Measurements from ENCODE around the gene AUTS2. TPM values are rescaled to one million over a fixed set of nuclear protein-coding genes. Genes with fewer than 3 reads are reported as not detected.

AUTS2 gene
- total and polyA plus RNA-seq, 9 of the 15 experiments (the other 6 are each of a cell fraction or from before 2014, with no cell fraction given), result 0.58 TPM; not detected in 8

DNA sequence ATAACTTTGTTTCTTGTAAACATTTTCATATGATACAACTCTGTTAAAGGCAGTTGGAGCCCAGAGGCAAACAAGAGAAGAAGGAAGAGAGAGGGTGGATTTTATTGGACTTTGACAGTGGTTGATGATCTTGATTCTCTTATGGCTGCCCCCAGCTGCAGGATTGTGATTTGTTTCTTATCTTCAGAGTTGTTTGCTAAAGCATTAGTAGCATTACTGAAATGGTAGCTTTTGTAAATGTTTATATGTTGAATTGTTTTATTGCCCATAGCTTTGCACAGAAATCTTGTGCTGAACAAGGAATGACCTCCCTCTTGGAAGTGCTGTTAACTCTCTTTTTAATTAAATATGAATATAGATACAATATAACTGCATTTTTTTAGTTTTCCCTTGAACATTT lies 309.4 kb downstream of the AUTS2 start:
- H3K79me2 ChIP-seq (ENCODE audit: control insufficient read depth, insufficient read depth, low read length), result no peaks in the 10 kb centered on the region
- no peaks in the 10 kb centered on the region for H4K20me1 ChIP-seq (replicated peaks; ENCODE audit: control insufficient read depth, insufficient read depth, low read length)
- no peaks in the 10 kb centered on the region for H3K36me3 ChIP-seq (ENCODE audit: control insufficient read depth, insufficient read depth, low read length)
- no peak overlapping the region for H3K27ac ChIP-seq (ENCODE audit: extremely low read depth, low read depth, low read length)
- ATAC-seq (no peak), FAIRE-seq (no peak), DNase-seq (ENCODE audit: extremely low read depth in 1 of 4, low spot score in 3 of 4) (no peak)
- no peak overlapping the region for H3K4me3 ChIP-seq
- POLR2A ChIA-PET, result interaction anchor here (0.7 kb wide), 1 partner anchor 168 kb away, joined by 3 read pairs; no protein-coding TSS in a partner anchor
- intact Hi-C loops (cut with micrococcal nuclease) (no loop called here), in situ Hi-C loops (cut with MboI) (no loop called here)
- no peak overlapping the region for H3K9ac ChIP-seq (ENCODE audit: insufficient read depth in 1 of 2, low read depth in 2 of 2, low read length in 2 of 2)
- H3K9me3 ChIP-seq (replicated peaks; ENCODE audit: control insufficient read depth, insufficient read depth, low read depth, low read length), result no peaks in the 10 kb centered on the region
- CTCF ChIA-PET (ENCODE audit: low intra/inter-chr PET ratio), result no interaction called here
- H3K4me2 ChIP-seq (ENCODE audit: insufficient read depth, low read length), result no peak overlapping the region
- H3K9me1 ChIP-seq (ENCODE audit: control insufficient read depth, insufficient read depth, low read length), result no peaks in the 10 kb centered on the region
- H2AFZ ChIP-seq (ENCODE audit: low read depth, low read length), result no peak overlapping the region
- H3K27me3 ChIP-seq (ENCODE audit: control insufficient read depth in 2 of 2, insufficient read depth in 2 of 2, low read length in 2 of 2), result no peaks in the 10 kb centered on the region; a peak in 1 of 5 replicates
- no TSS peak for BruUV-seq (replicated peaks)
- H3K4me1 ChIP-seq (replicated peaks in 1 of 2; ENCODE audit: control insufficient read depth in 2 of 2, insufficient read depth in 2 of 2, low read length in 2 of 2), result no peaks in the 10 kb centered on the region
- TF ChIP-seq ZKSCAN3 (CRISPR knock-in tag; IDR thresholded peaks at IDR 0.05) (no peak), MYC (IDR thresholded peaks at IDR 0.05; ENCODE audit: low read depth, low read length) (no peak), MYC (CRISPR knock-in tag; IDR thresholded peaks at IDR 0.05; ENCODE audit: borderline replicate concordance, low read depth) (no peak), PRPF4 (IDR thresholded peaks at IDR 0.05; ENCODE audit: insufficient read depth, low read depth, low read length, poor library complexity, severe bottlenecking) (no peak)
- TF ChIP-seq, protein P1, sequence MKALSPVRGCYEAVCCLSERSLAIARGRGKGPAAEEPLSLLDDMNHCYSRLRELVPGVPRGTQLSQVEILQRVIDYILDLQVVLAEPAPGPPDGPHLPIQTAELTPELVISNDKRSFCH (CRISPR knock-in tag; IDR thresholded peaks at IDR 0.05), result no peak
- TF ChIP-seq, protein P1 (tag; IDR thresholded peaks at IDR 0.05), result no peak

DNA sequence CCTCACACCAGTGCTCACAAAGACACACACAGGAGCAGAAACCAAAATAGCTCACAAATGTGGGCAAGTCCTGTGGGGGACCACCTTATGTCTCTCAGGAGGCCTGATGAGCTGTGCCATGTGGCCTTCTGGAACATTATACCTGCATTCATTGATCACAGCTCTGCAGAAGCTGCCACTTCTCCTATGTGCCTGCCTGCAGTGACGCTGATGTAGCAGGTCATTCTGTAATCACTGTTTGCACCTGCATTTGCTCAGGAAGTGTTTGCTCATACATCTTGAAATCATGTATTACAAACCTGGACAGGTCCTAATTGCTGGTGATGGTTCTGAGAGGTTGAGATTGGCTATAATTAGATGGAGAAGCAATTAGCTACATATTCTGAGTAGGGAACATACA lies 310.2 kb downstream of the AUTS2 start:
- ATAC-seq (no peak), DNase-seq (ENCODE audit: extremely low read depth in 1 of 4, low spot score in 3 of 4) (no peak), FAIRE-seq (no peak)
- ChIA-PET CTCF (ENCODE audit: low intra/inter-chr PET ratio) (no interaction called here), POLR2A (interaction anchor here (0.8 kb wide), 1 partner anchor 1181 kb away, joined by 3 read pairs; no protein-coding TSS in a partner anchor)
- H3K79me2 ChIP-seq (ENCODE audit: control insufficient read depth, insufficient read depth, low read length), result no peaks in the 10 kb centered on the region
- H3K36me3 ChIP-seq (ENCODE audit: control insufficient read depth, insufficient read depth, low read length), result no peaks in the 10 kb centered on the region
- H4K20me1 ChIP-seq (replicated peaks; ENCODE audit: control insufficient read depth, insufficient read depth, low read length), result no peaks in the 10 kb centered on the region
- no peaks in the 10 kb centered on the region for H3K9me3 ChIP-seq (replicated peaks; ENCODE audit: control insufficient read depth, insufficient read depth, low read depth, low read length)
- no TSS peak for BruUV-seq (replicated peaks)
- H2AFZ ChIP-seq (ENCODE audit: low read depth, low read length), result no peak overlapping the region
- in situ Hi-C loops (cut with MboI) (no loop called here), intact Hi-C loops (cut with micrococcal nuclease) (no loop called here)
- no peak overlapping the region for H3K4me2 ChIP-seq (ENCODE audit: insufficient read depth, low read length)
- no peak overlapping the region for H3K27ac ChIP-seq (ENCODE audit: extremely low read depth, low read depth, low read length)
- no peaks in the 10 kb centered on the region; a peak in 1 of 5 replicates for H3K27me3 ChIP-seq (ENCODE audit: control insufficient read depth in 2 of 2, insufficient read depth in 2 of 2, low read length in 2 of 2)
- 0% methylated on average over 1 of the region's 1 CpG for WGBS (ENCODE audit: insufficient coverage, low coverage, missing lambda C conversion rate)
- H3K4me1 ChIP-seq (replicated peaks in 1 of 2; ENCODE audit: control insufficient read depth in 2 of 2, insufficient read depth in 2 of 2, low read length in 2 of 2), result no peaks in the 10 kb centered on the region
- no peaks in the 10 kb centered on the region for H3K9me1 ChIP-seq (ENCODE audit: control insufficient read depth, insufficient read depth, low read length)
- no peak overlapping the region for H3K4me3 ChIP-seq
- H3K9ac ChIP-seq (ENCODE audit: insufficient read depth in 1 of 2, low read depth in 2 of 2, low read length in 2 of 2), result no peak overlapping the region
- no peak for TF ChIP-seq ZNF431 (CRISPR knock-in tag; IDR thresholded peaks at IDR 0.05)
- no peak for TF ChIP-seq JUN (IDR thresholded peaks at IDR 0.05; ENCODE audit: borderline replicate concordance, low read depth, low read length)
- TF ChIP-seq JUN (CRISPR knock-in tag; IDR thresholded peaks at IDR 0.05; ENCODE audit: borderline replicate concordance), result no peak
- TF ChIP-seq, protein P2, sequence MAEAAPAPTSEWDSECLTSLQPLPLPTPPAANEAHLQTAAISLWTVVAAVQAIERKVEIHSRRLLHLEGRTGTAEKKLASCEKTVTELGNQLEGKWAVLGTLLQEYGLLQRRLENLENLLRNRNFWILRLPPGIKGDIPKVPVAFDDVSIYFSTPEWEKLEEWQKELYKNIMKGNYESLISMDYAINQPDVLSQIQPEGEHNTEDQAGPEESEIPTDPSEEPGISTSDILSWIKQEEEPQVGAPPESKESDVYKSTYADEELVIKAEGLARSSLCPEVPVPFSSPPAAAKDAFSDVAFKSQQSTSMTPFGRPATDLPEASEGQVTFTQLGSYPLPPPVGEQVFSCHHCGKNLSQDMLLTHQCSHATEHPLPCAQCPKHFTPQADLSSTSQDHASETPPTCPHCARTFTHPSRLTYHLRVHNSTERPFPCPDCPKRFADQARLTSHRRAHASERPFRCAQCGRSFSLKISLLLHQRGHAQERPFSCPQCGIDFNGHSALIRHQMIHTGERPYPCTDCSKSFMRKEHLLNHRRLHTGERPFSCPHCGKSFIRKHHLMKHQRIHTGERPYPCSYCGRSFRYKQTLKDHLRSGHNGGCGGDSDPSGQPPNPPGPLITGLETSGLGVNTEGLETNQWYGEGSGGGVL (CRISPR knock-in tag; IDR thresholded peaks at IDR 0.05), result no peak
- TF ChIP-seq HDAC6 (IDR thresholded peaks at IDR 0.05; ENCODE audit: low read depth, low read length), result no peak
- TF ChIP-seq SP1 (CRISPR knock-in tag; IDR thresholded peaks at IDR 0.05), result no peak
- TF ChIP-seq, protein P3, sequence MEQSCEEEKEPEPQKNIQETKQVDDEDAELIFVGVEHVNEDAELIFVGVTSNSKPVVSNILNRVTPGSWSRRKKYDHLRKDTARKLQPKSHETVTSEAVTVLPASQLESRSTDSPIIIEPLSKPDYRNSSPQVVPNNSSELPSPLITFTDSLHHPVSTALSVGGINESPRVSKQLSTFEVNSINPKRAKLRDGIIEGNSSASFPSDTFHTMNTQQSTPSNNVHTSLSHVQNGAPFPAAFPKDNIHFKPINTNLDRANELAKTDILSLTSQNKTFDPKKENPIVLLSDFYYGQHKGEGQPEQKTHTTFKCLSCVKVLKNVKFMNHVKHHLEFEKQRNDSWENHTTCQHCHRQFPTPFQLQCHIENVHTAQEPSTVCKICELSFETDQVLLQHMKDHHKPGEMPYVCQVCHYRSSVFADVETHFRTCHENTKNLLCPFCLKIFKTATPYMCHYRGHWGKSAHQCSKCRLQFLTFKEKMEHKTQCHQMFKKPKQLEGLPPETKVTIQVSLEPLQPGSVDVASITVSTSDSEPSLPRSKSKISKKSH (CRISPR knock-in tag; IDR thresholded peaks at IDR 0.05), result no peak
